D721Med (cell line): ENCODE measurements around the gene ZNF627.
"Not testable (repeated sequence)": the region's sequence is repeated elsewhere in the genome, so short reads cannot be mapped to it uniquely, and the experiment has no call there.

Experiments used
- DNase-seq: peaks from one replicate; pipeline ENCODE4 v3.0.0; 2011; ENCODE audit warnings: low spot score; ENCODE audit not compliant: insufficient read length
- FAIRE-seq: peaks from 2 replicates; lab custom pipeline; 2011; peaks lifted over from hg19 to GRCh38; lab: Jason Lieb, UNC
- TF ChIP-seq, protein P1 (sequence below): IDR thresholded peaks from 2 replicates; pipeline ENCODE4 v1.5.1; 2012; ENCODE audit warnings: mild to moderate bottlenecking, control low read depth; ENCODE audit not compliant: insufficient read depth; ENCODE audit errors: missing control alignments

Gene ZNF627

DNA sequence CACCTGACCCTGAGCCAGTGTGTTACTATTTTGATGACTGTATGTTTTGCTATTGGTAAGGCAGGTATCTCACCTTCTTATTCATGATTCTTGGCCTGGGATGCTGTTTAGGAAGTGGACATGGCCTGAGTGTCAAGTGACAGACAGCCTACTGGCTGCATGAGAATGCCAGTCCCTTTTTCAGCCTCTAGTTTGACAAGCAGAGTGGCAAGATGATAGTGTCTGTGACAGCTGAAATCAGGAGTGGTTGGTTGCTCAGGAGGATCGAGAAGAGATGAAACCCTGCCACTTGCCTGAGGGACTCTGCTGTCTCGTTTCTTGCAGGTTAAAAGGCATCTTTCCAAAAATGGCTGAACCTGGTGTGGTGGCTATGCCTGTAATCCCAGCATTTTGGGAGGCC lies 31.1 kb upstream of the ZNF627 start:
- DNase-seq: no peak
- TF ChIP-seq, protein P1, sequence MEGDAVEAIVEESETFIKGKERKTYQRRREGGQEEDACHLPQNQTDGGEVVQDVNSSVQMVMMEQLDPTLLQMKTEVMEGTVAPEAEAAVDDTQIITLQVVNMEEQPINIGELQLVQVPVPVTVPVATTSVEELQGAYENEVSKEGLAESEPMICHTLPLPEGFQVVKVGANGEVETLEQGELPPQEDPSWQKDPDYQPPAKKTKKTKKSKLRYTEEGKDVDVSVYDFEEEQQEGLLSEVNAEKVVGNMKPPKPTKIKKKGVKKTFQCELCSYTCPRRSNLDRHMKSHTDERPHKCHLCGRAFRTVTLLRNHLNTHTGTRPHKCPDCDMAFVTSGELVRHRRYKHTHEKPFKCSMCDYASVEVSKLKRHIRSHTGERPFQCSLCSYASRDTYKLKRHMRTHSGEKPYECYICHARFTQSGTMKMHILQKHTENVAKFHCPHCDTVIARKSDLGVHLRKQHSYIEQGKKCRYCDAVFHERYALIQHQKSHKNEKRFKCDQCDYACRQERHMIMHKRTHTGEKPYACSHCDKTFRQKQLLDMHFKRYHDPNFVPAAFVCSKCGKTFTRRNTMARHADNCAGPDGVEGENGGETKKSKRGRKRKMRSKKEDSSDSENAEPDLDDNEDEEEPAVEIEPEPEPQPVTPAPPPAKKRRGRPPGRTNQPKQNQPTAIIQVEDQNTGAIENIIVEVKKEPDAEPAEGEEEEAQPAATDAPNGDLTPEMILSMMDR: no peak

GRCh38 chr19:11570039-11570462 lies 27.2 kb upstream of the ZNF627 start:
- DNase-seq (no peak), FAIRE-seq (no peak)
- TF ChIP-seq, protein P1: no peak

More for the DNA sequence above, 31.1 kb upstream of the ZNF627 start:
- no peak for FAIRE-seq

GRCh38 chr19:11573354-11573753 lies 23.9 kb upstream of the ZNF627 start:
- FAIRE-seq, DNase-seq: not testable (repeated sequence)

- FAIRE-seq, DNase-seq: not testable (repeated sequence)
Observed at GRCh38 chr19:11573763-11574162, 23.5 kb upstream of the ZNF627 start.

- no peak for DNase-seq
- TF ChIP-seq, protein P1: no peak
- FAIRE-seq: no peak
Observed at GRCh38 chr19:11574689-11575088, 22.6 kb upstream of the ZNF627 start.

DNA sequence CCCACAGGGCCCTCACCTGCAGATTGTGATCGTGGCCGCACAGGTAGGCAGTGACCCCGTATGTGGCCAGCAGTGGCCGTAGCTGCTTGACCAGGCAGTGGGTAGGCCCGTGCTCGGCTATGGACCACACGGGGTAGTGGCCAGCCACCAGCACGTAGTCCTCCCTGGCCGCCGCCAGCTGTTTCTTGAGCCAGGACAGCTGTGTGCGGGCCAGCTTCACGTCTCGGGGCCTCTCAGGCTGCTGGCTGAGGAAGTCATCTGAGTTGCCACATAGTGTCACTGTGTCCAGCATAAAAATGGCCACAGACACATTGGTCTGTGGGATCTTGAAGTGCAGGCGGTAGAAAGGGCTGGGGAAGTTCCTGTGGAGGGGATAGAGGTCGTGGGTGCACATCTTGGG lies 21.1 kb upstream of the ZNF627 start:
- FAIRE-seq (no peak), DNase-seq (no peak)
- TF ChIP-seq, protein P1: no peak

DNA sequence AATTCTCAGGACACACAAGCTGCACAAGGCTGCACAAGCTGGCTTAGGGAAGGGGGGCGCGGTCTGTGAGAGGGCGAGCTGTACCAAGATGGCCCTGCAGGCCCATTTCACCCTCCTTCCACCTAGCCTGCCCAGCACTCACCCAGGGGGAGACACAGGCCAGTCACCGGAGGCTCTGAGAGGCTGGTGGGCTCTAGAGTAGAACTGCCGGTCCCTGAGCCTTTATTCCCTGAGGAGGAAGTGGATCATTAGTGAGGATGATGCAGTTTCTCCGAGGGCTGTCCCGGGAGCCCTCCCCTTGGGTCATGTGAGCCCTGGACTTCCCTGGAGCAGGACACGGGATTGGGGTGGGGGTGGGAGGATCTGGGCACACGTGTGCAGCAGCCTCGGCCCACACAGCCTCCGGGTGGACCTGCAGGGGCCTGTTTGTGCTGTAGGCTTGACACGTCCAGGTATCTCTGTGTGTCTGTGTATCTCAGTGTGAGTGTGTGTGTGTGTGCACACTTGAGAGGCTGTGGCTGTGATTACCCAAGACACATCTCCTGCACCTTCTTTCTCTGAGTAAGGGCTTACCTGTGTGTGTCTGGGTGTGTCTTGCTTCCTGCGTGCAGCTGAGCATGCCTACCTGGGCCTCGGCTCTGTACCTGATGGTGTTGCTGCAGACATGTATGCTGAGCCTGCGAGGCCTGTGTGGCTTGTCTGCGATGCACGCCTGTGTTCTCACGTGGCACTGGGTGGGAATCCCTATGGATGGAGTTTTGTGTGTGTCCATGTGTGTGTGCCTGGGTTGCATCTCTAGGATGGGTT lies 19.6 kb upstream of the ZNF627 start, which contains the start of gene ACP5:
TSS of gene ACP5 (minus strand) at position 195 of the 807 bp plus-strand sequence. CDS start 328 bp downstream, outside the sequence.
- no peak for DNase-seq
- no peak for FAIRE-seq
- TF ChIP-seq, protein P1: no peak
